ENCODE measurements around the gene ONECUT3.

GRCh38 chr19:1758959-1759903 lies 5.9 kb downstream of the ONECUT3 start:
- no peak for TF ChIP-seq CTCF (IDR thresholded peaks at IDR 0.05)
- TF ChIP-seq POLR2A (IDR thresholded peaks at IDR 0.05): no peak

All from heart left ventricle (tissue), 13 donors.